ENCODE measurements around the gene SREBF2. TPM values are rescaled to one million over a fixed set of nuclear protein-coding genes. Genes with fewer than 3 reads are reported as not detected.

SREBF2 gene
- total RNA-seq: 209 and 218 TPM in 2 replicates

GRCh38 chr22:41832553-41833368, at the start of gene SREBF2:
Gene SREBF2 (plus strand): TSS chr22:41833105. CDS start chr22:41833271, 166 bp downstream.
- Mint-ChIP-seq H3K4me1 (peaks cover 51% of the 10 kb centered on the region), H3K36me3 (ENCODE audit: low read depth) (peaks cover 60% of the 10 kb centered on the region), H3K4me3 (peak within 1 kb of the TSS; percentile 99), H3K9me3 (peaks cover 8% of the 10 kb centered on the region), H3K27me3 (peaks cover 2% of the 10 kb centered on the region), H3K27ac (peak within 1 kb of the TSS; percentile 99)
- DNase-seq: peak; percentile 99
- intact Hi-C loops (cut with micrococcal nuclease): loop anchor here (1.0 to 10.0 kb wide), 5 partner anchors 25 to 242 kb away; partner anchors contain the start of genes NAGA, PHETA2 and SMDT1

DNA sequence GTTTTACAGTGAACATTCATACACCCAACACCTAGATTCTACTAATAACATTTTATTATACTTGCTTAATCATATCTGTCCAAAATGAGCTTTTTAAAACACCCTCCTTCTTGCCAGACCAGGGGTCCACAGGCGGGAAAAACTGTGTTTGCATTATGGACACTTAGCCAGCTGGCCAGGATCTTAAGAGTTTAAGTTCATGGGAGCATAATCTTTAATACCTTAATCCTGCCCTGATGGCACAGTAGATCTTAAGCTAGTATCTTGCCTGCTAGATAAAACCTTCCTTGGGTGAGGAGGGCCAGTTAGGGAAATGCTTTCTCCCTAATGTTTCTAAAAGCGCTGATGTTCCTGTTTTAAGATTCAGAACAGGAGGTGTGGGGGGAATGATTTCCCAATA, 45.6 kb upstream of the SREBF2 start:
- intact Hi-C loops (cut with micrococcal nuclease): no loop called here
- no peak for DNase-seq
- Mint-ChIP-seq H3K4me1 (peaks cover 18% of the 10 kb centered on the region), H3K9me3 (no peaks in the 10 kb centered on the region), H3K27me3 (no peaks in the 10 kb centered on the region), H3K36me3 (ENCODE audit: low read depth) (peaks cover 38% of the 10 kb centered on the region), H3K27ac (no peak overlapping the region), H3K4me3 (no peak overlapping the region)

GRCh38 chr22:41793871-41794270, 39.0 kb upstream of the SREBF2 start:
- H3K4me1 Mint-ChIP-seq: peaks cover under 1% of the 10 kb centered on the region
- intact Hi-C loops (cut with micrococcal nuclease): no loop called here
- H3K27ac Mint-ChIP-seq: no peak overlapping the region
- no peaks in the 10 kb centered on the region for H3K27me3 Mint-ChIP-seq
- no peaks in the 10 kb centered on the region for H3K9me3 Mint-ChIP-seq
- H3K36me3 Mint-ChIP-seq (ENCODE audit: low read depth): peaks cover 52% of the 10 kb centered on the region
- H3K4me3 Mint-ChIP-seq: no peak overlapping the region
- no peak for DNase-seq

GRCh38 chr22:41798736-41799135, 34.2 kb upstream of the SREBF2 start:
- Mint-ChIP-seq H3K4me1 (peaks cover 28% of the 10 kb centered on the region), H3K27ac (peak overlapping the region; percentile 97), H3K36me3 (ENCODE audit: low read depth) (peaks cover 33% of the 10 kb centered on the region), H3K4me3 (no peak overlapping the region), H3K27me3 (no peaks in the 10 kb centered on the region), H3K9me3 (no peaks in the 10 kb centered on the region)
- DNase-seq: no peak
- intact Hi-C loops (cut with micrococcal nuclease): no loop called here

DNA sequence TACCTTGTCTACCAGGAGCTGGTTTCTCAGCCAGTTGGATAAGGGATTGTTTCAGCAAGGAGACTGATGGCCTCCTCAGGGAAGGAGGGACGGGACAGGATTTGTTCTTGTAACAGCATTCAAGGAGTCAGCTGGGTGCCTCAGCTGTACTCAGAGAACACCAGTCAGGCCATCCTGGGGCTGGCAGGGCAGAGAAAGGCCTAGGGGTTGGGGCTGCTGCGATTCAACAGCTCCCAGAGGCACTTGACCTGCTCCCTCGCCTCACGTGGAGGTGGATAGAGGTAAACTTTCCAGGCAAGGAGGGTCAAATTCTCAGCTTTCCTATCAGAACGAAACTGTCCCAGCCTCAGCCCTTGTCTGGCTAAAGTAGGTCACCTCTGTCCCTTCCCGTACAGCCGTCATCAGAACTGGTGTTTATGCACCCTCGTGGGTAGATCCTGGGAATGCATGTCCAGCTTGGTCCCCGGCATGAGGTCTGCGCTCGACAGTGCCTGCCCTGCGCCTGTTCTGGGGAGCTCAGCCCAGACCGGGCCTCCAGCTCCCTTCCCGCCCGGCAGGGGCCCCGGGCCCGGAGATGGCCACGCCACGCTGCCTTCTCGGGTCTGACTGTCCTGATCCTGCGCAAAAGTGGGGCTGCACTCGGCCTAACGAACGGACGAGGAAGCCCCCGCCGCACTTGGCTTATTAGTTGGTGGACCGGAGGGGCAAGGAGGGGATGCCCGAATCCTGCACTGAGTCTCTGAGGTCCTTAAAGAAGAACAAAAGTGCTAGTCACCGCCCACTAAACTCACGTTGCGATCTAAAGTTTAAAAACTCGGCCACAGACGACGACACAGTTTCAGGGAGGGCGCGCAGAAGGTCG, 33.2 kb upstream of the SREBF2 start:
- DNase-seq: peak; percentile 78
- intact Hi-C loops (cut with micrococcal nuclease): loop anchor here (1.0 to 5.0 kb wide), 4 partner anchors 18 to 111 kb away; partner anchors contain the start of gene SNU13
- Mint-ChIP-seq H3K36me3 (ENCODE audit: low read depth) (peaks cover 29% of the 10 kb centered on the region), H3K27me3 (no peaks in the 10 kb centered on the region), H3K4me3 (peak overlapping the region; percentile 94), H3K4me1 (peaks cover 37% of the 10 kb centered on the region), H3K9me3 (no peaks in the 10 kb centered on the region), H3K27ac (peak overlapping the region; percentile 97)

GRCh38 chr22:41800348-41801146, 32.4 kb upstream of the SREBF2 start, which contains the start of gene CCDC134:
Gene CCDC134 (plus strand): TSS chr22:41800679. CDS start chr22:41808891, 8,212 bp downstream.
- Mint-ChIP-seq H3K4me1 (peaks cover 39% of the 10 kb centered on the region), H3K9me3 (no peaks in the 10 kb centered on the region), H3K36me3 (ENCODE audit: low read depth) (peaks cover 21% of the 10 kb centered on the region), H3K4me3 (peak within 1 kb of the TSS; percentile 94), H3K27me3 (no peaks in the 10 kb centered on the region), H3K27ac (peak within 1 kb of the TSS; percentile 97)
- intact Hi-C loops (cut with micrococcal nuclease): loop anchor here (1.0 to 5.0 kb wide), 4 partner anchors 19 to 112 kb away; partner anchors contain the start of gene SNU13
- peak; percentile 98 for DNase-seq

- intact Hi-C loops (cut with micrococcal nuclease): loop anchor here (2.0 to 5.0 kb wide), 3 partner anchors 54 to 112 kb away; partner anchors contain the start of gene SNU13
- peak overlapping the region; percentile 97 for H3K27ac Mint-ChIP-seq
- peak; percentile 68 for DNase-seq
- H3K27me3 Mint-ChIP-seq: no peaks in the 10 kb centered on the region
- H3K9me3 Mint-ChIP-seq: no peaks in the 10 kb centered on the region
- peak overlapping the region; percentile 94 for H3K4me3 Mint-ChIP-seq
- peaks cover 20% of the 10 kb centered on the region for H3K36me3 Mint-ChIP-seq (ENCODE audit: low read depth)
- H3K4me1 Mint-ChIP-seq: peaks cover 39% of the 10 kb centered on the region
These were observed 31.6 kb upstream of the SREBF2 start for GRCh38 chr22:41801147-41801819.

DNA sequence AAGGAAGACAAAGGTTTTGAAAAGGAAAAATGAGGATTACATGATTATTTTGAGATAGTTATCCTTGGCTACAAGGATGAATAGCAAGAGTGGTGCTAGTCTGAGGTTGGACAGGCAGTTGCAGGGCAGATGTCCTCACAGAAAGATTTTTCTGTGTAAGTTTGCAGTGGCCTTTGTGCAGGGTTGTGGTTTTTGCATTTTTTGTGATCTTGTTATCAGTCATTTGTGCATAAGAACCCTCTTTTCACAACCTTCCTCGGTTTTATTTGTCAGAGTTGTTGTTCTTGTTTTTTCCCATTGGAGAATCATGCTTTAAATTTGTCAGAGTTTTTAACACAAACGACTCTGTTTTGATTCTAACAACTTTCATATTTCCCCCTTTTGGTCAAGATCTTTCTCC, 31.0 kb upstream of the SREBF2 start:
- no peaks in the 10 kb centered on the region for H3K9me3 Mint-ChIP-seq
- peaks cover 20% of the 10 kb centered on the region for H3K36me3 Mint-ChIP-seq (ENCODE audit: low read depth)
- H3K27ac Mint-ChIP-seq: peak overlapping the region; percentile 97
- peaks cover 39% of the 10 kb centered on the region for H3K4me1 Mint-ChIP-seq
- DNase-seq: no peak
- H3K27me3 Mint-ChIP-seq: no peaks in the 10 kb centered on the region
- H3K4me3 Mint-ChIP-seq: peak overlapping the region; percentile 94
- intact Hi-C loops (cut with micrococcal nuclease): loop anchor here (2.0 to 5.0 kb wide), 3 partner anchors 55 to 113 kb away; partner anchors contain the start of gene SNU13

- intact Hi-C loops (cut with micrococcal nuclease): no loop called here
- Mint-ChIP-seq H3K9me3 (no peaks in the 10 kb centered on the region), H3K4me3 (no peak overlapping the region), H3K27ac (no peak overlapping the region), H3K4me1 (peaks cover 30% of the 10 kb centered on the region), H3K27me3 (no peaks in the 10 kb centered on the region), H3K36me3 (ENCODE audit: low read depth) (peaks cover 25% of the 10 kb centered on the region)
- DNase-seq: no peak
These were observed 27.3 kb upstream of the SREBF2 start for GRCh38 chr22:41805639-41806038.

DNA sequence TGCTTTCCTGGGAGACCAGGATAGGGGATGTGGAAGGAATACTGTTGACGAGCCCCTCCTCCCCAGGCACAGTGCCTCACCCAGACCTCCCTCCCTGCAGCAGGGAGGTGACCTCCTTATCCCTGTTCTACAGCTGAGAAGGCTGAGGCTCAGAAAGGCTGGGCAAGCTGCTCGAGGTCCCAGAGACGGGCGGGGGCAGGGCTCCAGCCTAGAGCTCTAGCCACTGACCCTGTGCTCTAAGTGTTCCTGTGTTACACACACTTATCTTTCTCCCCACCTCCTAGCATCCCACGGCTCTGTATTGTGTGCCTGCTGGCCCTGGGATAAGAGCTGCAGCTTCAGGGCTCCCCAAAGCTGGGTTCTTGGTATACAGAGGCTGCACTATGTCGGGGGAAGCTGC, 24.5 kb upstream of the SREBF2 start:
- no peak overlapping the region for H3K27ac Mint-ChIP-seq

DNA sequence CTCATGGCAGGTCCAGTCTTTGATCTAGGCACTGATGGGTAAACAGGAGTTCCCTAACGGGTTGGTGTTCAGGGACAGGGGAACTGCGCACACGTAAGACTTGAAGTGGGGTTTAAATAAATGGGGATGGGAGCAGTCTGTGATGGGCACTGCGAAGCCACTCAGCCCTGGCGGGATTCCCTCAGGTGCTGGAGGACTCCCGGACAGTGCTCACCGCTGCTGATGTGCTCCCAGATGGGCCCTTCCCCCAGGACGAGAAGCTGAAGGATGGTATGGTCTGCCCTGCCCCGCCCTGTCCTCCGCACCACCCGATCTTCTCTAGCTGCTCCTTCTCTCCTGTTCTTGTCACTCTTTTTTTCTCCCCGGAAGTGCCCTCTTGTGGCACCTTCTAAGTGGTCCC, 22.9 kb upstream of the SREBF2 start:
- intact Hi-C loops (cut with micrococcal nuclease): no loop called here
- peaks cover 3% of the 10 kb centered on the region for H3K4me1 Mint-ChIP-seq
- no peak overlapping the region for H3K27ac Mint-ChIP-seq
- DNase-seq: no peak
- H3K4me3 Mint-ChIP-seq: no peak overlapping the region
- peaks cover 32% of the 10 kb centered on the region for H3K36me3 Mint-ChIP-seq (ENCODE audit: low read depth)
- no peaks in the 10 kb centered on the region for H3K9me3 Mint-ChIP-seq
- no peaks in the 10 kb centered on the region for H3K27me3 Mint-ChIP-seq

More for the DNA sequence above, 24.5 kb upstream of the SREBF2 start:
- Mint-ChIP-seq H3K36me3 (ENCODE audit: low read depth) (peaks cover 29% of the 10 kb centered on the region), H3K4me3 (no peak overlapping the region), H3K4me1 (peaks cover 14% of the 10 kb centered on the region), H3K27me3 (no peaks in the 10 kb centered on the region), H3K9me3 (no peaks in the 10 kb centered on the region)
- no peak for DNase-seq
- intact Hi-C loops (cut with micrococcal nuclease): no loop called here

GRCh38 chr22:41812805-41813545, 19.9 kb upstream of the SREBF2 start:
- no peak overlapping the region for H3K27ac Mint-ChIP-seq
- intact Hi-C loops (cut with micrococcal nuclease): no loop called here
- no peaks in the 10 kb centered on the region for H3K9me3 Mint-ChIP-seq
- no peaks in the 10 kb centered on the region for H3K27me3 Mint-ChIP-seq
- peaks cover 6% of the 10 kb centered on the region for H3K4me1 Mint-ChIP-seq
- peaks cover 41% of the 10 kb centered on the region for H3K36me3 Mint-ChIP-seq (ENCODE audit: low read depth)
- DNase-seq: no peak
- H3K4me3 Mint-ChIP-seq: no peak overlapping the region

Measured in activated CD4-positive, alpha-beta T cell treated with anti-CD3 and anti-CD28 coated beads, Interleukin-2, amount 10 ng/mL, durations not matched to agents 24 days and 14 days (primary cell).